ENCODE measurements around the gene RSPO1.

GRCh38 chr1:37634244-37634991 lies at the start of gene RSPO1:
- TF ChIP-seq CTCF (conservative IDR thresholded peaks at IDR 0.05) (no peak), EZH2 (IDR thresholded peaks at IDR 0.05; ENCODE audit: low read depth) (no peak)

Data from PC-9 (cell line).